Activated CD4-positive, alpha-beta T cell treated with anti-CD3 and anti-CD28 coated beads for 1 hour (primary cell): Measurements from ENCODE around the gene PICK1.

Experiments used
- DNase-seq: peaks from one replicate; pipeline ENCODE4 v3.0.0-alpha.2; 2020

The PICK1 gene

GRCh38 chr22:38120359-38121110, 63.3 kb downstream of the PICK1 start:
- no peak for DNase-seq

DNA sequence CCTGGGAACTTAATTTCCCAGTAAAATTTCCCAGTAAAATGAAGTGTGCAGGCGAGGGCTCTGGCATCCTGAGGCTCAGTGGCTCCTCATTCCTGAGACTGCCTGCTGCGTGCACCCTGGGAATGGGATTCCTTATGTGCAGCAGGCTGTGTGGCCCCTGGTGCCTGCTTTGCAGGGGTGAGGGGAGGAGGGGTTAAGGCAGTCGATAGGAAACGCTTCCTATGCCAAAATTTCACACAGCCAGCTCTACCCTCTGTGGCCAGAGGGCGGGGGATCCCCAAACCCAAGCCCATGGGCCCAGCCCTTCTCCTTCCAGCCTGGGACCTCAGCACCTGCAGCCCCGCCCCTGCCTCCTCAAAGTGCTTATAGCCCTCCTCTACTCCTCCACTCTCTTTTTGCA, 65.4 kb downstream of the PICK1 start:
- DNase-seq, result no peak

- no peak for DNase-seq
These were observed 67.2 kb downstream of the PICK1 start for GRCh38 chr22:38124236-38124974.

GRCh38 chr22:38125038-38125610, 67.9 kb downstream of the PICK1 start:
- DNase-seq, result no peak
